ENCODE measurements around the gene ATXN1.

The ATXN1 gene

GRCh38 chr6:16782278-16782677 is 21.0 kb upstream of the ATXN1 start:
- no peak for FAIRE-seq

DNA sequence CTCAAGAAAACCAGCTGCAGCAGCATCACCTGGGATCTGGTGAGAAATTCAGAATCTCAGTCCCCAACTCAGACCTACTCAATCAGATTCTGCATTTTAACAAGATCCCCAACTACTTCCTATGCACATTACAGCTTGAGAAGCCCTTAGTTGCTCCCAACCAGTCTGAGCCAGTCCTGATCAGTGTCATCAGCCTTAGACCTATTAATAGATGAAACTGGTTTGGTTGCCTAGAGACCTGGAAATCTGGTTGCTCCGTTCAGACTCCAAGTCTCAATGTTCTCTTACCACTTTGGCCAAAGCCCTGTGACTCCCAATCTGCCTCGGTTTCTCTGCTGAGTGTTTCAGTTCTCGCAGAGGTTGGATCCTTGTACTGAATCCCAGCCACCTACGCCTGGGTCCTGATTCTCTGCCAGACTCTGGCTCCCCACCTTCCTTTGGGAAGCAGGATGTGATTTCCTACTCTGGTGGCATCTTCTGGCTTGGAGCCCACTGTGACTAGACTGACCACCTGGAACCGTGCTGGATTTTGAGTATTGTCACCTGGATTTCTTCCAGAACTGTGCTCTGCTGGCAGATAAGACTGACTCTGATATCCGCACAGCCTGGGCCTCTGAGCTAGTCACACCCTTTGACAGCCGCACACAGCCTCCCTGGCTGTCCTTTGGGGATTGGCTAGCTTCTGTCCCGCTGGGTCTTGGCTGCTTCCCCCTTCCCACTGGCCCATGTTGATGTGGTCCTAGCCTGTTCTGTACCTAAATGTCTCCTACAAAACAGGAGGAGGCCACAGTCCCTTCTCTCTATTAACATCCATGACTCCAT is 20.3 kb upstream of the ATXN1 start:
- FAIRE-seq, result no peak

DNA sequence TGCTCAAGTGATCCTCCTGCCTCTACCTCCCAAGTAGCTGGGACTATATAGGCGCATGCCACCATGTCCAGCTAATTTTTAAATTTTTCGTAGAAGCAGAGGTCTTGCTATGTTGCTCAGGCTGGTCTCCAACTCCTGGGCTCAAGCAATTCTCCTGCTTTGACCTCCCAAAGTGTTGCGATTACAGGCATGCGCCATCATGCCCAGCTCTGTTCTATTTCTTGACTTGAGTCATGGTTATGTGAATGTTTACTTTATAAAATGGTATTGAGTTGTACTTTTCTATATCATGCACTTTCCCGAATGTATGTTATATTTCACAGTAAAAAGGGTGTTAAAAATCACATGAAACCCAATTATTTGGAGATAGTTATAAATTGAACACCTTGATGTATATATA is 17.3 kb upstream of the ATXN1 start:
- FAIRE-seq, result no peak

GRCh38 chr6:16777794-16778193 is 16.5 kb upstream of the ATXN1 start:
- FAIRE-seq, result no peak

GRCh38 chr6:16776394-16777017 is 15.2 kb upstream of the ATXN1 start:
- no peak for FAIRE-seq

DNA sequence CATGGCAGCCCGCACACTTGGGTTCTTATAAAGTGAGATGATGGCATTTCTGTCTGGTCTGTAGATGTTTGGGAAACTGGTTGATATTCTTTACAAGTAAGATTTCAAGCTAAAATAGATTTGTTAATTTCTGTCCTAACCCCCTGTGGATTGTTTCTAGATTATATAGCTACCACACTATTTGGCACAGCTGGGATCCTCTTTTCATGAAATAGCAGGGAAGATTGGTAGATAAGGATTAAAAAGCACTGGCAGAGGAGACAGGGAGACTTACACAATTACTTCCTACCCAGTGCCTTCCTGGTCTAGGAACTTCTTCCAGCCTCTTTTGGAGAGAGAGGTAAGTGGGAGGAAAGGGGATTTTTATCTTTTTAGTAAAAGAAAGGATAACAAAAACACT is 13.2 kb upstream of the ATXN1 start:
- FAIRE-seq, result no peak

DNA sequence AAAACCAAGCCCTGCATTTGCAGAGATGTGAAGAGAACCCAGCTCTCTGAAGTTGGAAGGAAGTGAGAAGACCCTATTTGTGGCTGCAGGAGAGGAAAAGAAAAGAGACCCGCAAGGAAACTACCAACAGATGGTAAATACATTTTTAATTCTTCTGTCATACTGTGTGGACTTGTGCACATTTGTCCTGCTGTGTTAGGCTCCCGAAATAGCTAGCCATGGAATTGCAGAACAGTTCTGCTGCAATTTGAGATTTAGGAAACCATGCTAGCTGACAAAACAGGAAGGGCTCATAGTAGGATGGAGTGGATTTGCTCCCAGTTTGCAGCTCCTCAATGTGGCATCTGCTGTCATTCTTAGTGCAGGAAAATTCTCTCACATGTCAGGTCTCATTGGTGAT is 12.1 kb upstream of the ATXN1 start:
- FAIRE-seq, result no peak

- FAIRE-seq, result no peak
Observed at GRCh38 chr6:16770701-16771569, 9.7 kb upstream of the ATXN1 start.

DNA sequence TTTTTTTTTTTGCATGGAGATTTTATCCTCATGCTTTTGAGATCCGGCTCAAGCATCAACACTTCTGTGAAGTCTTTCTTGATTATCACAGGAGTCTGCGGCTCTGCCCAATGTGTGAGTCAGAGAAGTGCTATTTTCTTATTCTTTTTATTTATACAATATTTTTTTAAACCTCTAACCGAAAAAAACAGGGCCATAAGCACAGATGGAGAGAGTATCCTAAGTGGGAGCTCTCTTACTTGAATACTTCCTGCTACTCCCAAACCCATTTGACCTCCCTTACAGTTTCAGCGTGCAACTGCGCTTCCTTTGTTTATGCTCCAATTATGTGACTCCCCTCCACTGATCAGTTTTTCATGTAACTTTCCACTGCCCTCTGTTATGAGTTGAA is 8.7 kb upstream of the ATXN1 start:
- no peak for FAIRE-seq

DNA sequence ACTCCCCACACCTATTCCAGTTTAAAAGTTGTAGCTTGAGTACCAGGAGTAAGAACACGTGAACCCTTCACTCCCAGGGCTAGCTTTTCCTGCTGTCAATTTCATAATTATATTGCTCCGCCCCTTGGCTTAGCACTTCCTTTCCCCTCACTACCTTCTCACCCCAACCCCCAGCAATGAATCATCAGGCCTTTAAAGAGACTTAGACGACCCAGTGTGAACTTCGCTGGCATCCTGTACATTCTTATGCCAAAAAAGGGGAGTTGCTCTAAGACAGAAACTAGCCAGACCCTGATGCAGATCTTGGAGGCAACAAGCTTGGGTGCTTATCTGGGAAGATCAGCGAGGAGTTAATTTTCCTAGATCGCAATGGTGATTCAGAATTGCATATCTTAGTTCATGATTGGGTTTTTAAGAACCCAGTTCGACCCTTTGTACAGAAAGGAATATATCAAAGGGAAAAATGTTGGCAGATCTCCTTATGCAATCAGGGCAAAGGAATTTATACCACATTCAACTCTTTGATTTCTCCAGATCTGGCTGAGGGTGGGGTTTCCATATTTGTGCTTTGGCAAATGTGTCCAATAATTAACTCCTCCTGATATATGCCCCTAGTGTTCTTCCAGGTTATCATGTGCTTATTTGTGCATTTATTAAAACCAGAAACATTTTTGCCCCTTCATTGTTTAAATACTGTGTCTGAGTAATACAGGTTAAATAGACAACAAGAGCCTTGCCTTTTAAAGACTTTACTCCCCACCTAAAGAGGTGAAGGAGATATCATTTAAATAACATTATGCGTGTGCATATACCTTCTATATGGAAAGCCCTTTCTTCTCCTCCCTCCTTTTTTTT is 8.1 kb upstream of the ATXN1 start:
- no peak for FAIRE-seq

GRCh38 chr6:16768477-16768830 is 7.2 kb upstream of the ATXN1 start:
- no peak for FAIRE-seq

- no peak for FAIRE-seq
Observed at GRCh38 chr6:16767765-16768476, 6.7 kb upstream of the ATXN1 start.

- no peak for FAIRE-seq
Observed at GRCh38 chr6:16766836-16767745, 5.8 kb upstream of the ATXN1 start.

DNA sequence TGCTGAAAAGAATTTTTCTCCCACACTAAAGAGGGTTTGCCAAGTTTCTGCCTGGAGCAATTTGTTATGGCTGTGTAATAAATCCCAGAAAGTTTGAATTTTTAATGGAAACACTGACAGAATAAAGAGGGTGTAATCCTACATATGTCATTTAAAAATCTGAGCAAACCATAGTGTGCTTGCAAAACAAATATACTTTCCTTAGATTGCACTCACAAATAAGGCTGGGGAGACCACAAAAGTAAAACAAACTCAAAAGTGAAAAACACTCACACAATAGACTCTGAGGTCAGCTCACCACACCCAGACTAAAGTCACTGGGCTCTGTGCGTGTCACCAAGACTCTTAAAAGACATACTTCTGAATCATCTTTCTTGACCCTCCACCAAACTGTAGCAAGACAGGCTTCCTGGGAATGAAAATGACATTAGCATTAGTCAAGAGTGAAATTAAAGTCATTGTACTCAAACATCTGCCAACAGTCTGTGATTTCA is 4.8 kb upstream of the ATXN1 start:
- no peak for FAIRE-seq

DNA sequence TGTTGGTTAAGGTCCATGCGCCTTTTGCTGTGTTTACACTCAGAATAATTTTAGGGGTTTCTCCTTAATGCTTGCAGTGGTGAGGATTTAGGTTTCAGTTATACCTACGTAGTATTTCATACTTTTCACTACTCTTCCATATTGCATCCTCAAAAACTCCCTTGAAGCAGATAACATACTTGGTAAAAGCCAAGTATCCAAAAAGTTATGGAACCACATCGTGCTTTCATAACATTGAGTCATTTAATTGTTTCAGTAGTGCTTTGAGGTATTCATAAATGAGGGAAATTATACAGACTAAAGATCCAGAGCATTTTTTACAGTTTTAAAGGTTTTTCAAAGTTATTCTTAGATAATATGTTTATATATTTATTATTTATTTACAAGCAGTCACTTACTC is 4.0 kb upstream of the ATXN1 start:
- no peak for FAIRE-seq

- no peak for FAIRE-seq
Observed at GRCh38 chr6:16764188-16764950, 3.1 kb upstream of the ATXN1 start.

GRCh38 chr6:16762550-16763477 is 1.6 kb upstream of the ATXN1 start:
- FAIRE-seq, result no peak

- no peak for FAIRE-seq
Observed at GRCh38 chr6:16762268-16762549, 949 bp upstream of the ATXN1 start.

Measured in TTC549 (cell line).